Gastrocnemius medialis (tissue), 4 donors: ENCODE results near the gene MRPS31. TPM values are rescaled to one million over a fixed set of nuclear protein-coding genes. Genes with fewer than 3 reads are reported as not detected.

Experiments
- ATAC-seq, 2 donors: fragments of 150-250 bp; one replicate each; pipeline ENCODE4 v1.9.1; 2016
- DNase-seq, 2 donors: peaks; one replicate each; pipeline ENCODE4 v3.0.0-alpha.2; 2019
- H3K27ac ChIP-seq, 4 donors: fragments of 200-600 bp; sonication (generic); 1 replicate in 1 of 4; 2 replicates in 3 of 4; pipeline ENCODE4 v1.5.1; 2016 to 2018; ENCODE audit warnings: mild to moderate bottlenecking in 2 of 4, moderate library complexity in 1 of 4
- H3K27me3 ChIP-seq, 3 donors: fragments of 200-600 bp; sonication (generic) in 2 of 3; 1 replicate in 1 of 3; 2 replicates in 2 of 3; pipeline versions ENCODE4 v1.5.1 to v1.6.0; 2016 to 2019; ENCODE audit warnings: mild to moderate bottlenecking in 1 of 3, moderate library complexity in 1 of 3
- H3K36me3 ChIP-seq, 2 donors: fragments of 200-600 bp; sonication (generic) in 1 of 2; one replicate each; pipeline ENCODE4 v1.5.1; 2017 to 2018
- H3K4me1 ChIP-seq, 2 donors: fragments of 200-600 bp; sonication (generic) in 1 of 2; one replicate each; pipeline ENCODE4 v1.5.1; 2016 to 2017; ENCODE audit warnings: mild to moderate bottlenecking in 2 of 2
- H3K4me3 ChIP-seq, 4 donors: fragments of 200-600 bp; sonication (generic) in 3 of 4; 1 replicate in 1 of 4; 2 replicates in 3 of 4; pipeline ENCODE4 v1.5.1; 2016 to 2019; ENCODE audit warnings: mild to moderate bottlenecking in 2 of 4
- H3K9me3 ChIP-seq, 3 donors: fragments of 200-600 bp; sonication (generic) in 2 of 3; 1 replicate in 1 of 3; 2 replicates in 2 of 3; pipeline ENCODE4 v1.5.1; 2016 to 2019
- CTCF ChIP-seq, 5 experiments: fragments of 450-650 bp in 3 of 5; fragments of 200-600 bp in 2 of 5; sonication (generic) in 2 of 5; IDR thresholded peaks in 4 of 5; conservative IDR thresholded peaks in 1 of 5; 1 replicate in 4 of 5; 2 replicates in 1 of 5; pipeline ENCODE4 v1.5.1; 2016 to 2019; ENCODE audit warnings: antibody characterized with exemption in 5 of 5, mild to moderate bottlenecking in 3 of 5, moderate library complexity in 3 of 5
- POLR2A ChIP-seq, 2 donors: fragments of 450-650 bp; IDR thresholded peaks; one replicate each; pipeline ENCODE4 v1.6.1; 2017; ENCODE audit warnings: antibody characterized with exemption in 2 of 2, mild to moderate bottlenecking in 2 of 2, moderate library complexity in 2 of 2
- in situ Hi-C, 4 donors: fragments of 200-750 bp; cut with MboI; loops; one replicate each; pipeline versions ENCODE4 v1.15.0 to v1.8.0; 2017; ENCODE audit warnings: low sequenced_read_pairs in 4 of 4
- intact Hi-C: fragments of 100-400 bp; cut with DNase I; formaldehyde crosslinking; loops from one replicate; pipeline ENCODE4 v1.15.1; 2023; ENCODE audit warnings: low total_unique reads
- total RNA-seq, 4 donors: library from RNA; depleted of rRNA; stranded (reverse); fragments of >200 nt; gene quantifications; one replicate each; pipeline versions ENCODE4 v1.1.0 to v1.2.3, GENCODE V29; 2016

Gene MRPS31
- total RNA-seq, result 10 to 100 TPM; 21.0 to 29.5 (median 24.8) TPM

GRCh38 chr13:40770934-40771618 is at the start of gene MRPS31:
Gene MRPS31 (minus strand): TSS chr13:40771190. CDS start chr13:40771136, 54 bp downstream.
- Histone ChIP-seq H3K4me1 (peaks cover 12 to 23% of the 10 kb centered on the region in 2 donors), H3K36me3 (peaks cover 0 to under 1% of the 10 kb centered on the region in 2 donors), H3K4me3 (peak within 1 kb of the TSS; percentile 74 to 95 (median 90)), H3K27me3 (no peaks in the 10 kb centered on the region), H3K9me3 (no peaks in the 10 kb centered on the region), H3K27ac (peak within 1 kb of the TSS; percentile 77 to 93 (median 90))
- peak in 2 of 5 experiments; percentile 11 to 30 for TF ChIP-seq CTCF (IDR thresholded peaks at IDR 0.05 in 4 of 5, conservative IDR thresholded peaks at IDR 0.05 in 1 of 5)
- TF ChIP-seq POLR2A (IDR thresholded peaks at IDR 0.05), result peak; percentile 55 to 61
- peak; percentile 93 to 97 for ATAC-seq
- intact Hi-C loops (loop anchor here (2.0 to 5.0 kb wide), 3 partner anchors 18 to 362 kb away; partner anchors contain the start of genes KBTBD6, SLC25A15 and WBP4), in situ Hi-C loops (no loop called here)
- peak; percentile 89 to 94 for DNase-seq

DNA sequence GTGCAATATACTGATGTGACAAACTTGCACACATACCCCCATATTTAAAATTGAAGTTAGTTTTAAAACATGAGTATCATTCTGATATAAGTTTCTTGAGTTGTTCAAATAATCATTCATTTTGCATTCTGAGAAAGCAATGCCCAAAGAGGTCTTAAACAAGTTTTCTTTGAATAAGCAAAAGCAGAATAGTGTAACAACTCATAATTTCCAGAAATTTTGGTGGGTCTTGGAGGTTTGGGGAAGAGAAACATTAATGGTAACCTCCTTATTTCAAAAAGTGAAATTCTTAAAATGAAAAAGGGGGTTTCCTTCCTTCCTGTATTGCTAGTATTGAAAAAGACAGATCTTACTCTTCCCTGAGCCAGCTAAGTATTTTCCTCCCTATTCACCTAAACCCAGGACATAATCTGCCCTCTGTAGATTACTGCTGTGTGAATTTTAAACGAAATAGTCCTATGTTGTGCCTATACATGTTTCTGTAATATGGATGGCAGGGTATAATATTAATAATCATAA is 48.9 kb upstream of the MRPS31 start:
- TF ChIP-seq CTCF (IDR thresholded peaks at IDR 0.05 in 4 of 5, conservative IDR thresholded peaks at IDR 0.05 in 1 of 5), result no peak
- TF ChIP-seq POLR2A (IDR thresholded peaks at IDR 0.05), result no peak
- no peaks in the 10 kb centered on the region for H3K4me1 ChIP-seq
- no peaks in the 10 kb centered on the region for H3K36me3 ChIP-seq
- DNase-seq (no peak), ATAC-seq (no peak)
- no peak overlapping the region for H3K4me3 ChIP-seq
- intact Hi-C loops, result no loop called here
- no peaks in the 10 kb centered on the region for H3K27me3 ChIP-seq
- H3K9me3 ChIP-seq, result no peaks in the 10 kb centered on the region
- H3K27ac ChIP-seq, result no peak overlapping the region
- in situ Hi-C loops, result no loop called here

DNA sequence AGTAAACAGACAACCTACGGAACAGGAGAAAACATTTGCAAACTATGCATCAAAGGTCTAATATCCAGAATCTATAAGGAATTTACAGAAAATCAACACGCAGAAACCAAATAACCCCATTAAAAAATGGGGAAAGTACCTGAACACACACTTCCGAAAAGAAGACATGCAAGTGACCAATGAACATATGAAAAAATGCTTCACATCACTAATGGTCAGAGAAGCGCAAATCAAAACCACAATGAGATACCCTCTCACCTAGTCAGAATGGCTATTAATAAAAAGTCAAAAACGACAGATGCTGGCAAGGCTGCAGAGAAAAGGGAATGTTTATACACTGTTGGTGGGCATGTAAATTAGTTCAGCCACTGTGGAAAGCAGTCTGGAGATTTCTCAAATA is 47.9 kb upstream of the MRPS31 start:
- TF ChIP-seq CTCF (IDR thresholded peaks at IDR 0.05 in 4 of 5, conservative IDR thresholded peaks at IDR 0.05 in 1 of 5) (no peak), POLR2A (IDR thresholded peaks at IDR 0.05) (no peak)
- H3K9me3 ChIP-seq, result no peaks in the 10 kb centered on the region
- H3K4me3 ChIP-seq, result no peak overlapping the region
- ATAC-seq (no peak), DNase-seq (no peak)
- no peaks in the 10 kb centered on the region for H3K27me3 ChIP-seq
- no peaks in the 10 kb centered on the region for H3K4me1 ChIP-seq
- H3K27ac ChIP-seq, result no peak overlapping the region
- in situ Hi-C loops (no loop called here), intact Hi-C loops (no loop called here)
- no peaks in the 10 kb centered on the region for H3K36me3 ChIP-seq

DNA sequence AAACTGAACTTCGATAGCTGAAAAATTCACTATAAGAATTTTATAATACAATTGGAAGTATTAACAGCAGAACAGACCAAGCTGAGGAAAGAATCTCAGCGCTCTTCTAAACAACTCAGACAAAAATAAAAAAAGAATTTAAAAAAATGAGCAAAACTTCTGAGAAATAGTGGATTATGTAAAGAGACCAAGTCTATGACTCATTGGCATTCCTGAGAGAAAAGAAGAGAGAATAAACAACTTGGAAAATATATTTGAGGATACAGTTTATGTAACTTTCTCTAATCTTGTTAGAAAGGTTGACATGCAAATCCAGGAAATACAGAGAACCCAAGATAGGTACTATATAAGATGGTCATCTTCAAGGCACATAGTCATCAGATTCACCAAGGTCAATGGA is 43.8 kb upstream of the MRPS31 start:
- ATAC-seq (no peak), DNase-seq (no peak)
- H3K27me3 ChIP-seq, result no peaks in the 10 kb centered on the region
- in situ Hi-C loops, result no loop called here
- H3K36me3 ChIP-seq, result peaks cover 0 to 12% of the 10 kb centered on the region in 2 donors
- no peak overlapping the region for H3K27ac ChIP-seq
- TF ChIP-seq POLR2A (IDR thresholded peaks at IDR 0.05) (no peak), CTCF (IDR thresholded peaks at IDR 0.05 in 4 of 5, conservative IDR thresholded peaks at IDR 0.05 in 1 of 5) (no peak)
- no peaks in the 10 kb centered on the region for H3K9me3 ChIP-seq
- no peak overlapping the region for H3K4me3 ChIP-seq
- no peaks in the 10 kb centered on the region for H3K4me1 ChIP-seq
- intact Hi-C loops, result no loop called here
